Right hindlimb (tissue), 1 donor: ENCODE data around the gene SMAP1.

Experiments
- DNase-seq: peaks from one replicate; pipeline ENCODE4 v3.0.0-alpha.2; 2018

SMAP1 gene

DNA sequence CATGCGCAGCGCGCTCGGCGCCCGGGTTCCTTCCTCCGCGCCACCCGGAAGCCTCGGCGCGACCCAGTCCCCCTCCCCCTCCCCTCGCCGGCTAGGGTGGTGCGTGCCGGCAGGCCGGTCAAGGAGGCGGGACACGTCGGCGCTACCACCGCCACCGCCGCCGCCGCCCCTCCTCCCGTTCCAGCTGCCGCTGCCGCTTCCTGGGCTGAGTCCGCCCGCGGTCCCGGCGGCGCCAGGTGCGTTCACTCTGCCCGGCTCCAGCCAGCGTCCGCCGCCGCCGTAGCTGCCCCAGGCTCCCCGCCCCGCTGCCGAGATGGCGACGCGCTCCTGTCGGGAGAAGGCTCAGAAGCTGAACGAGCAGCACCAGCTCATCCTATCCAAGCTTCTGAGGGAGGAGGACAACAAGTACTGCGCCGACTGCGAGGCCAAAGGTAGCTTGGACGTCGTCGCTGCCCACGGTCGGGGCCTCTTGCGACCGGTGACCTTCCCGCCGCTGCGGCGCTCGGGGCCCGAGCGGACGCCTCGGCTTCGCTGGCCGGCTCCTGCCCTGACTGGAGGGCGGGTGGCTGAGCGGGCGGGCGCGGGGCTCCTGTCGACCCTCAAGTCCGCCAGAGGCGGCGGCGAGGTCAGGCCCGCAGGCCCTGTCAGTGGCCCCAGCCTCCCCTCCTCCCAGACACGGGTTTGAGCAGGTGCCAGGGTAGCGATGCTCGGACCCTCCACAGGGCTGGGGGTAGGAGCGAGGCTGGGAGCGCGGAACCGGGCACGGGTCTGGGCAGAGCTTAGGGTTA lies at the start of gene SMAP1:
TSS of gene SMAP1 (plus strand) at position 173 of the 788 bp plus-strand sequence. CDS start at position 314, 141 bp downstream.
- peak; percentile 96 for DNase-seq

DNA sequence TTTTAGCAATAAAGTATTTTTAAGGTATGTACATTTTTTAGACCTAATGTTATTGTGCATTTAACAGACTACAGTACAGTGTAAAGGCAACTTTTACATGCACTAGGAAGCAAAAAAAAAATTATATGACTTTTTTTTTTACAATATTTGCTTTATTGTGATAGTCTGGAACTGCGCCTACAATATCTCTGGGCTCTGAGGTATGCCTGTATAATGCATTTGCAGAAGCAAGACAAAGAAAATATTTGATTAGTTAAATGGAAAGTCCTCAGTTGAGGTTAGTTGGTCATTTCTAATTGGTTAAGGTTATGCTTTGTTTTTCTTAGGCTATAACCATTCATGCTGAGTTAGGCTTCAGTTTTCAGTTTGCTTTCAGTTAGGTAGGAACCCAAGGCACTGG lies 46.9 kb upstream of the SMAP1 start:
- no peak for DNase-seq

DNA sequence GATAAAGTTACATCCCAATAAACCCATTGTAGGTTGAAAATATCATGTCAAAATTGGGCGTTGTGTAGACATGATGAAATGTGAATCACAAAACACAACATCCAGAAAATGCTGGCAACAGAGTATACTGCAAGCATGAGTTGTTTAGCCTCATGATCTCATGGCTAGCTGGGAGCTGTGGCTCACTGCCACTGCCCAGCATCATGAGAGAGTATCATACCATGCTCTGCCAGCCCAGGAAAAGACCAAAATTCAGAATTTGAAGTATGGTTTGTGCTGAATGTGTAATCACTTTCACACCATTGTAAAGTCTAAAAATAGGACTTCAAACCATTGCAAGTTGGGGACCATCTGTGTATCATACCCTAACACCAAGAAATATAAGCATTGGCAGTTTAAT lies 45.2 kb upstream of the SMAP1 start:
- no peak for DNase-seq

GRCh38 chr6:70625436-70625835 lies 42.2 kb upstream of the SMAP1 start:
- no peak for DNase-seq

DNA sequence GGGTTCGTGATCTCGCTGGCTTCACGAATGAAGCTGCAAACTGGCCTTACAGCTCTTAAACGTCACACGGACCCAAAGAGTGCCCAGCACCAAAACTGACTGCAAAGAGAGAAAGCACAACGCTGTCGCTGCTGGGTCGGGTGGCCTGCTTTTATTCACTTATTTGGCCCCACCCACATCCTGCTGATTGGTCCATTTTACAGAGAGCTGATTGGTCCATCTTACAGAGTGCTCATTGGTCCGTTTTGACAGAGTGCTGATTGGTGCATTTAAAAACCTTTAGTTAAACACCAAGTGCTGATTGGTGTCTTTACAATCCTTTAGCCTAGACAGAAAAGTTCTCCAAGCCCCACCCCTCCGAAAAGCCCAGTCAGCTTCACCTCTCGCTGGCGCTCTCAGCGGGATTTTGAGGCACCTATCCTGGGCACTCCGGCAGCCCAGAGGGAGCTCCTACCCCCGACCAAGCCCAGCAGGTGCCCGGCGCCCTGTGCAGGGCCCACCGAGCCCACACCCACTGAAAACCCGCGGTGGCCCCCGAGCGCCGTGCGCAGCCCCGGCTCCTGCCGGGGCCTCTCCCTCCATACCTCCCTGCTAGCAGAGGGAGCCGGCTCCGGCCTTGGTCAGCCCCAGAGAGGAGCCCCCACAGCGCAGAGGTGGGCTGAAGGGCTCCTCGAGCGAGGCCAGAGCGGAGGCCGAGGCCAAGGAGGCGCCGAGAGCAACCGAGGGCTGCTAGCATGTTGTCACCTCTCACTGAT lies 40.0 kb upstream of the SMAP1 start:
- DNase-seq = no peak

GRCh38 chr6:70629929-70630328 lies 37.8 kb upstream of the SMAP1 start:
- no peak for DNase-seq

GRCh38 chr6:70633870-70634269 lies 33.8 kb upstream of the SMAP1 start:
- no peak for DNase-seq

GRCh38 chr6:70636596-70636995 lies 31.1 kb upstream of the SMAP1 start:
- no peak for DNase-seq

- no peak for DNase-seq
These were observed 29.2 kb upstream of the SMAP1 start for GRCh38 chr6:70638468-70638867.

DNA sequence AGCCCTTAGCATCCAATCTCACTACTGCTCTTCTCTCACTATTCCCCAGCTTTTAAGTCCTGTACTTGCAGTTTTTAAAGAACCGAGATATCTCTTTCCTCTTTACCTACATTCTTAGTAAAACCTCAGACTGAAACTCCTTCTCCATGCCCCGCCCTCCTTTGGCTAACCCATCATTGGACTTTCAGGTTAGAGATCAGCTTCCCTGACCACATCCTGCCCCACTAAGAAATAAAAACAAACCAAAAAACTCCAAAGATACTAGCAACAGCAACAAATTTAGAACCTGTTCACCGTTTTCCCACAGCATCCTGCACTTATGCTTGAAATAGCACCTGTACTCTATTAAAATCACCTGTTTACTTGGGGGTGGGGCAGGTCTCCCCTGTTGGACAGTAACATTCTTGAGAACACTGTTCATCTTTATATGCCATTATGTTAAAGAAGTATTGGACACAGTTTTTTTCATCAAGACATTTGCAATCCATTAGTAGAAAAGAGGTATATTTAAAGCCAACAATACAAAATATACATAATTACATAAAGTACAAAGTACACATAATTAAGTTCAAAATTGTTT lies 16.3 kb upstream of the SMAP1 start:
- DNase-seq = no peak

DNA sequence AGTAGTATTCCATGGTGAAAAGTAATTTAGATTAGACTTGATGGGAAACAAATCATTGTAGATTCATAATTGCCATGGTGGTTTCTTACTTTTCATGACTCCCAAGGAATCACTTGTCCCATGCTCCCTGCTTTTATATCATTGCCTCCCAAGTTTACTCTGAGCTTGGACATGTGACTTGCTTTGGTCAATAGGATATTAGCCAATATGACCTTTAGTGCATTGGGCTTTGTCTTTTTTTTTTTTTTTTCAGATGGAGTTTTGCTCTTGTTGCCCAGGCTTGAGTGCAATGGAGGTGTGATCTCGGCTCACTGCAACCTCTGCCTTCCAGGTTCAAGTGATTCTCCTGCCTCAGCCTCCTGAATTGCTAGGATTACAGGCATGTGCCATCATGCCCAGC lies 15.5 kb upstream of the SMAP1 start:
- DNase-seq = no peak

DNA sequence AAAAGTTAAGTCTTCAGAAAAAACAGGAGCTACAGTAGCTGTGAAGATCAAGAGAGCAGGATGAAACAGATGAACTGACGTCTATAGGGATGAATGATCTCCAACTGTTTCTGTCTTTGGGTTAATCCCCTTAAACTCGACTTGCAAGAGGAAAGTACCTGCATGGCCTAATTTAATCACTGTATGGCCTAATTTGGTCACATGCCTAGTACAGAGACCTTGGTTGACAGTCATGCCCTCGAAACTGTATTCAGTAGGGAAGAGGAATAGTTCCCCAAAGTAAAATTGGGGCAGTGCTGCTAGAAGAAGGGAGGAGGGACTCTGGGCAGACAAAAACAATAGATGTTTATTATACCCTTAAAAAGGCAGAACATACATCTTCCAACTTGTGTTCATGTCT lies 10.0 kb upstream of the SMAP1 start:
- no peak for DNase-seq

DNA sequence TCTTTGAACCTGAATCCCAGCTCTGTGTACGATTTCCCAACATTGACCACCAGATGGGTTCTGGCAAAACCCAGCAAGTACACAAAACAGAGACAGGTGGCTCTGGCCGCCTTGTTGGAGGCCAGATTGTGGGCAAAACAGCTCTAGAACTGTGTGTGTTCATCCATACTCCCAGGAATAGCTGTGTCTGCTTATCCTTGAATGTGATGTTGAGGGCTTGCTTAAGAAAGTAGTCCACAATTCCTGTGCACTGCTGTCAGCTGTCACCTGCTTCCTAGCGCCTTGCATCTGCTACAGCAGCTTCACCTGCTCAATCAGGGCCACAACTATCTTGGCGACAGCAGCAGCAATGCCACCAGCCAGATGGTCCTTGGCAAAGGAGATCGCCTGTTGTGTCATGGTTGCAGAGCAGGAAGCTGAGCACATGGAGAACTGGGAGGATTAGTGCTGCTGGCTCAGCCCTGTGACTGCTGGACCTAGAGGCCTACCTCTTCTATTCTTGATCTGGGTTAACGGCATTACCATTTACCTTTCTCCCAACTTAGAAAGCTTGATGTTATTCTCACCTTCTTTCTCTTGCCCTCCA lies 3.7 kb upstream of the SMAP1 start:
- no peak for DNase-seq

DNA sequence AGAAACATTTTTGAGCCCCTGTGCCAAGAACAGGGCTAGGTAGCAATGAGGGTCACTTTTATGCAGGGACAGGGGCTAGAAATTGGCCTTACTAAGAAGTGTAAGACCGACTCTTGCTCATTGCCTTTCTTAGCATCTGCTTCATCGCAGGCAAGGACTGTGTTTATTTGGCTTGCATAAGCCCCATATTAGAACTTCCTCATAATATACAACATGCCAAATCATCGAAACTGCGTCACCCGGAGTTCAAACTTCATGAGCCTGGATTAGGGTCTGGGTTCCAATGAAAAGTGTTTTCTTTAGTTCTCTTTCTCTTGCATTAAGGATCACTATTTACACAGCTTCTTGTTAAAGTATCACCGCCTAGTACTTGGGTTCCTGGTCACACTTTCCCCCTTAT lies 977 bp upstream of the SMAP1 start:
- no peak for DNase-seq

DNA sequence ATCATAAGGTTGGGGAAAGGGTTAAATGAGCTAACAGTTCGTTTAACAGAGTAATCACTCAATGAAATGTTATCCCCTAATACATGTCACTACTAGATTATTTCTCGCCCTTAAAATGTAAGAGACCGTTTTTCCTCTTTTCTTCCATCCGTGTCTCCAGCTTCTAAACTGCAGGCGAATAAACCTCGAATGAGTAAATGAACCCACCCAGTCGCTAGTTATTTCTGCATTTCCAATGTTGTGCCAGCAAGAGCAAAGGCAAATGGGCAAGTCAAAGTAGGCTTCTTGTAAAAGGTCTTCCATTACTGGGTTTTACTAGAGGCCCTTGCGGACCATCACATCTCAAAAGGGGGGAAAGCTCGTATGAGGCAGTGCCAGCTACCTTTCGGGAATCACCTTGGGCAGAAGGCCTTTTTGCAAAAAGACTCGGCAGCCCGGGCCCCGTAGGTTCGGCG lies 400 bp upstream of the SMAP1 start:
- DNase-seq = no peak

GRCh38 chr6:70668499-70668812 lies 773 bp downstream of the SMAP1 start:
- no peak for DNase-seq

DNA sequence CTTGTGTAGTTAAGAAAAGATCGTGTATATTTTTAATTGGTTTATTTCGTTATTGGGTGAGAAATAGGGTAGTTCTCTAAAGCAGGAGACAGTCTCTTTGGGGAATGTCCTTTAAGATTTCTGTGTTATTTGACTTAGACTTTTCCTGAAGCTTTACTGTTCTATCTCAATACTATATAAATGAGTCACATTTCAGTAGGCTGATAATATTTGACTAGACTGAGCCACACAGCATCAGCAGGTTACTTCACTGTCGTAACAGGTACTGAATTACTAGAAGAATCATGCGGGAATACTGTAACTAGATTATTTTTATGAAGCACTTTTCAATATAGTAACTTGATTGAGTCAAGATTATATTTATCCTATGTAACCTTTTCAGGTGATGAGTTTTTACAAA lies 1.4 kb downstream of the SMAP1 start:
- DNase-seq = no peak

GRCh38 chr6:70672549-70672948 lies 4.9 kb downstream of the SMAP1 start:
- DNase-seq = no peak

DNA sequence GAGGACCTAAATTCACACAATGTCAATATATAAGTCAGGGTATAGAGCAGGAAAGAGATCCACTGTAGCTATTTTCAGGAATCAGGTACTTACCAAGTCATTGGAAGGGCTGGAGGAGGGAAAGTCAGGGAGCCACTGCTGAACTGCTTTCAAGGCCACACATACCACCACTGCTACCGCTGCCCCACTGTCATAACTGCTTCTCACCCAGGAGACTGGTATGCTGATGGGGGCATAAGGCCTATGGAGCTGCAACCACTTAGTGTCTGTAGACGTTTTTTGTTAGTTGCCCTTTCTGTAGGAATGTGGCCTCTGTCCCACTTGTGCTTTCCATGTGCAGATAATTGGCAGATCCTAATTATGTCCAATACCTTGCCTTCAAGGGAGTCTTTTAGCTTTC lies 5.4 kb downstream of the SMAP1 start:
- DNase-seq = no peak

DNA sequence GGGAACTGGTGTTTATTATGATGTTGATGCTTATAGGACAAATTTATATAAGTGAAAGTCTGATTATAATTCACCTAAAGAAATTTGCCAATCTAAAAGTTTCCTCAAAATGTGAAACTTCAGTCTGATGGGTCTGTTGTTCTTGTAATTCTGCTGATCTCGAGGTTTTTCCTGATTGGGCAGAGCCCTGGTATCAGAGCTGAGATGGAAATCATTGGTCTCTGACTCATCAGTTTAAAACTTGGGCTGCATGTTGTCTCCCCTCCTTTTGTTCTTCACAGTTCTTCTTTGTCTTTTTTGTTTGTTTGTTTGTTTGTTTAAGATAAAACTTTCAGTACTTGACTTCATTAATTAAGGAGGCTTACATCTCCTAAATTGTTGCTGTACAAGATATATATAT lies 5.9 kb downstream of the SMAP1 start:
- DNase-seq = no peak

GRCh38 chr6:70675822-70676221 lies 8.1 kb downstream of the SMAP1 start:
- DNase-seq = no peak

GRCh38 chr6:70676821-70677220 lies 9.1 kb downstream of the SMAP1 start:
- DNase-seq = no peak

DNA sequence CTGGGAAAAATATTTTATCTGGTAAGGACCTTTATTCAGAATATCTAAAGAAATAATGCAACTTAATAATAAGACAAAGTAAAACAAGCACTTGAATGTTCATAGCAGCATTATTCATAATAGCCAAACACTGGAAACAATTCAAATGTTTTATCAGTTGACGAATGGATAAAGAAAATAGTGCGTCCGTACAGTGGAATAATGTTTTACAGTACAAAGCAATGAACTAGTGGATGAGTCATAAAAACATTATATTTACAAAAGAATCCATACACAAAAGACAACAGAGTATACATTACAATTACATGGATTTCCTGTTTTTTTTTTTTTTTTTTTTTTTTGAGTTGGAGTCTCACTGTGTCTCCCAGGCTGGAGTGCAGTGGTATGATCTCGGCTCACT lies 12.7 kb downstream of the SMAP1 start:
- no peak for DNase-seq
